LNCaP clone FGC (cell line): Measurements from ENCODE around the gene LRRC8C.

Experiments used
- DNase-seq: peaks from one replicate; pipeline ENCODE4 v3.0.0-alpha.2; 2011; ENCODE audit warnings: low read depth
- H3K4me3 ChIP-seq: 2 replicates; pipeline ENCODE4 v1.5.1; 2011; ENCODE audit warnings: mild to moderate bottlenecking, low read depth, low read length, control low read depth
- CTCF ChIP-seq: IDR thresholded peaks from 2 replicates; pipeline ENCODE4 v1.5.1; 2012; ENCODE audit warnings: mild to moderate bottlenecking; ENCODE audit not compliant: control insufficient read depth, insufficient read depth; ENCODE audit errors: extremely low read depth

The LRRC8C gene

GRCh38 chr1:89758156-89758555 lies 125.2 kb downstream of the LRRC8C start:
- H3K4me3 ChIP-seq: no peak overlapping the region
- no peak for DNase-seq
- TF ChIP-seq CTCF: no peak

GRCh38 chr1:89759036-89759435 lies 126.1 kb downstream of the LRRC8C start:
- DNase-seq: no peak
- no peak for TF ChIP-seq CTCF
- no peak overlapping the region for H3K4me3 ChIP-seq

- no peak for TF ChIP-seq CTCF
- no peak for DNase-seq
- no peak overlapping the region for H3K4me3 ChIP-seq
Observed at GRCh38 chr1:89760496-89760895, 127.6 kb downstream of the LRRC8C start.

GRCh38 chr1:89761338-89761737 lies 128.4 kb downstream of the LRRC8C start:
- no peak overlapping the region for H3K4me3 ChIP-seq
- no peak for TF ChIP-seq CTCF
- DNase-seq: no peak

- no peak for TF ChIP-seq CTCF
- H3K4me3 ChIP-seq: no peak overlapping the region
- no peak for DNase-seq
Observed at GRCh38 chr1:89761901-89762300, 129.0 kb downstream of the LRRC8C start.

- no peak for TF ChIP-seq CTCF
- H3K4me3 ChIP-seq: no peak overlapping the region
- DNase-seq: no peak
Observed at GRCh38 chr1:89762386-89762778, 129.5 kb downstream of the LRRC8C start.

- peak overlapping the region; percentile 24; the same call in 1 of the 2 replicates for H3K4me3 ChIP-seq
- TF ChIP-seq CTCF: peak; percentile 99
- DNase-seq: no peak
Observed at GRCh38 chr1:89762779-89763648, 130.1 kb downstream of the LRRC8C start.
